ENCODE measurements around the gene TMEM51.

TMEM51 gene

GRCh38 chr1:15153184-15153841 lies at the start of gene TMEM51:
TMEM51 (plus strand) TSS chr1:15153747; CDS start chr1:15215088, 61,341 bp downstream.
- no peak within 1 kb of the TSS for H3K4me3 ChIP-seq (ENCODE audit: low read depth, low read length)
- TF ChIP-seq CTCF (IDR thresholded peaks at IDR 0.05; ENCODE audit: low read depth, low read length): no peak
- TF ChIP-seq MYC (IDR thresholded peaks at IDR 0.05; ENCODE audit: low read depth, low read length): no peak
- TF ChIP-seq POLR2A (IDR thresholded peaks at IDR 0.05; ENCODE audit: extremely low read depth, insufficient read length): no peak
- no peak for TF ChIP-seq MAX (IDR thresholded peaks at IDR 0.05; ENCODE audit: low read depth, low read length)
- no peak for DNase-seq (ENCODE audit: low read depth)

GRCh38 chr1:15103906-15104305 lies 49.6 kb upstream of the TMEM51 start:
- TF ChIP-seq CTCF (IDR thresholded peaks at IDR 0.05; ENCODE audit: low read depth, low read length) (no peak), POLR2A (IDR thresholded peaks at IDR 0.05; ENCODE audit: extremely low read depth, insufficient read length) (no peak), MYC (IDR thresholded peaks at IDR 0.05; ENCODE audit: low read depth, low read length) (no peak), MAX (IDR thresholded peaks at IDR 0.05; ENCODE audit: low read depth, low read length) (no peak)

GRCh38 chr1:15104768-15105167 lies 48.8 kb upstream of the TMEM51 start:
- DNase-seq (ENCODE audit: low read depth): no peak
- TF ChIP-seq POLR2A (IDR thresholded peaks at IDR 0.05; ENCODE audit: extremely low read depth, insufficient read length): no peak
- H3K4me3 ChIP-seq (ENCODE audit: low read depth, low read length): no peak overlapping the region

More at GRCh38 chr1:15103906-15104305, 49.6 kb upstream of the TMEM51 start:
- no peak for DNase-seq (ENCODE audit: low read depth)
- no peak overlapping the region for H3K4me3 ChIP-seq (ENCODE audit: low read depth, low read length)

GRCh38 chr1:15106608-15107007 lies 46.9 kb upstream of the TMEM51 start:
- TF ChIP-seq MYC (IDR thresholded peaks at IDR 0.05; ENCODE audit: low read depth, low read length) (no peak), POLR2A (IDR thresholded peaks at IDR 0.05; ENCODE audit: extremely low read depth, insufficient read length) (no peak), MAX (IDR thresholded peaks at IDR 0.05; ENCODE audit: low read depth, low read length) (no peak), CTCF (IDR thresholded peaks at IDR 0.05; ENCODE audit: low read depth, low read length) (no peak)
- H3K4me3 ChIP-seq (ENCODE audit: low read depth, low read length): no peak overlapping the region
- DNase-seq (ENCODE audit: low read depth): no peak

- TF ChIP-seq MYC (IDR thresholded peaks at IDR 0.05; ENCODE audit: low read depth, low read length): no peak
- TF ChIP-seq POLR2A (IDR thresholded peaks at IDR 0.05; ENCODE audit: extremely low read depth, insufficient read length): no peak
- no peak for TF ChIP-seq CTCF (IDR thresholded peaks at IDR 0.05; ENCODE audit: low read depth, low read length)
- TF ChIP-seq MAX (IDR thresholded peaks at IDR 0.05; ENCODE audit: low read depth, low read length): no peak
- DNase-seq (ENCODE audit: low read depth): no peak
- no peak overlapping the region for H3K4me3 ChIP-seq (ENCODE audit: low read depth, low read length)
Measured at GRCh38 chr1:15107058-15107687, 46.4 kb upstream of the TMEM51 start.

GRCh38 chr1:15107911-15108310 lies 45.6 kb upstream of the TMEM51 start:
- no peak for DNase-seq (ENCODE audit: low read depth)
- H3K4me3 ChIP-seq (ENCODE audit: low read depth, low read length): no peak overlapping the region
- TF ChIP-seq CTCF (IDR thresholded peaks at IDR 0.05; ENCODE audit: low read depth, low read length): no peak
- TF ChIP-seq MYC (IDR thresholded peaks at IDR 0.05; ENCODE audit: low read depth, low read length): no peak
- TF ChIP-seq POLR2A (IDR thresholded peaks at IDR 0.05; ENCODE audit: extremely low read depth, insufficient read length): no peak
- TF ChIP-seq MAX (IDR thresholded peaks at IDR 0.05; ENCODE audit: low read depth, low read length): no peak
